Fibroblast of villous mesenchyme (primary cell): ENCODE results near the gene ZZZ3. TPM values are rescaled to one million over a fixed set of nuclear protein-coding genes. Genes with fewer than 3 reads are reported as not detected.

Experiments
- DNase-seq: peaks from one replicate; pipeline ENCODE4 v3.0.0-alpha.2; 2010; ENCODE audit warnings: low read depth
- H3K4me3 ChIP-seq: 2 replicates; pipeline ENCODE4 v1.5.1; 2011; ENCODE audit warnings: low read depth, mild to moderate bottlenecking, low read length
- CTCF ChIP-seq: IDR thresholded peaks from 2 replicates; pipeline ENCODE4 v1.5.1; 2012; ENCODE audit warnings: low read depth, mild to moderate bottlenecking, low read length; ENCODE audit not compliant: insufficient read depth
- total RNA-seq: library from RNA; depleted of rRNA; stranded (reverse); fragments of >200 nt; gene quantifications from 2 replicates; pipeline ENCODE4 v1.2.3, GENCODE V29; 2012

The ZZZ3 gene
- total RNA-seq, 1 donor = 94.6 TPM

- no peak for TF ChIP-seq CTCF
- no peak for DNase-seq
- no peak overlapping the region for H3K4me3 ChIP-seq
Measured at GRCh38 chr1:77670330-77670729, 12.1 kb downstream of the ZZZ3 start.

- no peak for DNase-seq
- TF ChIP-seq CTCF = no peak
- H3K4me3 ChIP-seq = no peak overlapping the region
Measured at GRCh38 chr1:77668924-77669449, 13.5 kb downstream of the ZZZ3 start.

GRCh38 chr1:77664939-77665516 lies 17.4 kb downstream of the ZZZ3 start:
- DNase-seq = no peak
- no peak for TF ChIP-seq CTCF
- H3K4me3 ChIP-seq = no peak overlapping the region

- DNase-seq = no peak
- TF ChIP-seq CTCF = no peak
- no peak overlapping the region for H3K4me3 ChIP-seq
Measured at GRCh38 chr1:77661696-77662095, 20.8 kb downstream of the ZZZ3 start.

GRCh38 chr1:77659879-77660593 lies 22.4 kb downstream of the ZZZ3 start:
- no peak for DNase-seq
- TF ChIP-seq CTCF = no peak
- no peak overlapping the region for H3K4me3 ChIP-seq

- DNase-seq = no peak
- TF ChIP-seq CTCF = no peak
- no peak overlapping the region for H3K4me3 ChIP-seq
Measured at GRCh38 chr1:77658271-77658670, 24.2 kb downstream of the ZZZ3 start.
